GM12878 (cell line): ENCODE measurements around the gene NOS1AP. TPM values are rescaled to one million over a fixed set of nuclear protein-coding genes. Genes with fewer than 3 reads are reported as not detected.

ENCODE experiments used
- ATAC-seq: fragments of 200-7000 bp; cut with Tn5 transposase; 3 replicates; pipeline ENCODE4 v1.9.1; 2020; ENCODE audit warnings: mild to moderate bottlenecking, moderate library complexity
- BruUV-seq: library from RNA; stranded (reverse); fragments of 400-500 nt; replicated peaks from 2 replicates; lab custom pipeline; 2021; lab: Mats Ljungman, UMichigan
- CTCF ChIA-PET: fragments of 300-600 bp; sonication (Branson Sonifier 250); formaldehyde crosslinking; extraction: SDS; loops from one replicate; lab custom pipeline; 2021; ENCODE audit warnings: inconsistent platforms; lab: Yijun Ruan, JAX
- POLR2A ChIA-PET: fragments of 350-600 bp; formaldehyde crosslinking; extraction: SDS; loops from one replicate; lab custom pipeline; 2021; ENCODE audit warnings: inconsistent platforms; lab: Charles Lee
- RAD21 ChIA-PET: fragments of 300-600 bp; sonication (Branson Sonifier 250); formaldehyde crosslinking; loops from one replicate; lab custom pipeline; 2023; ENCODE audit warnings: antibody characterized with exemption; ENCODE audit not compliant: unreplicated experiment; lab: Charles Lee
- SMC1A ChIA-PET: fragments of 300-600 bp; sonication (Branson Sonifier 250); formaldehyde crosslinking; loops from one replicate; lab custom pipeline; 2023; ENCODE audit not compliant: unreplicated experiment, uncharacterized antibody; lab: Charles Lee
- DNase-seq: peaks from one replicate; pipeline ENCODE4 v3.0.0-alpha.2; 2011; ENCODE audit warnings: low read depth, low spot score
- FAIRE-seq: peaks from 3 replicates; lab custom pipeline; 2011; peaks lifted over from hg19 to GRCh38; lab: Jason Lieb, UNC
- H2AFZ ChIP-seq: 2 replicates; pipeline ENCODE4 v1.6.0; 2011; ENCODE audit warnings: low read depth, low read length, control low read depth; ENCODE audit not compliant: control insufficient read depth
- H3K27ac ChIP-seq: 2 replicates; pipeline ENCODE4 v1.5.1; 2011; ENCODE audit warnings: control low read depth; ENCODE audit not compliant: control insufficient read depth, insufficient read depth
- H3K27me3 ChIP-seq, 2 experiments: replicated peaks in 1 of 2; 2 replicates each; pipeline versions ENCODE4 v1.6.0 to v1.6.1; 2011; ENCODE audit warnings: low read length in 1 of 2; ENCODE audit not compliant: control insufficient read depth in 2 of 2, insufficient read depth in 2 of 2
- H3K36me3 ChIP-seq, 2 experiments: 2 replicates each; pipeline ENCODE4 v1.5.1; 2011; ENCODE audit warnings: low read length in 1 of 2; ENCODE audit not compliant: control insufficient read depth in 2 of 2, insufficient read depth in 2 of 2
- H3K4me1 ChIP-seq: 2 replicates; pipeline ENCODE4 v1.6.1; 2011; ENCODE audit warnings: mild to moderate bottlenecking, low read length, moderate library complexity, mixed read lengths; ENCODE audit not compliant: control insufficient read depth, insufficient read depth
- H3K4me2 ChIP-seq: 2 replicates; pipeline ENCODE4 v1.6.0; 2011; ENCODE audit warnings: control low read depth; ENCODE audit not compliant: control insufficient read depth, insufficient read depth
- H3K4me3 ChIP-seq: fragments of 200-600 bp; sonication (generic); 2 replicates; pipeline ENCODE4 v1.5.1; 2016
- H3K79me2 ChIP-seq: 2 replicates; pipeline ENCODE4 v1.6.0; 2011; ENCODE audit warnings: low read length; ENCODE audit not compliant: control insufficient read depth, insufficient read depth
- H3K9ac ChIP-seq: 2 replicates; pipeline ENCODE4 v1.8.0; 2011; ENCODE audit warnings: low read length, control low read depth, mixed read lengths; ENCODE audit not compliant: control insufficient read depth, insufficient read depth
- H3K9me3 ChIP-seq: replicated peaks from 3 replicates; pipeline ENCODE4 v1.5.1; 2011; ENCODE audit warnings: mild to moderate bottlenecking, low read length; ENCODE audit not compliant: control insufficient read depth, insufficient read depth
- H4K20me1 ChIP-seq: 2 replicates; pipeline ENCODE4 v1.6.0; 2011; ENCODE audit not compliant: control insufficient read depth, insufficient read depth
- BACH1 ChIP-seq: fragments of 450-650 bp; IDR thresholded peaks from 2 replicates; pipeline ENCODE4 v1.6.1; 2017; ENCODE audit warnings: mild to moderate bottlenecking, borderline replicate concordance
- RAD21 ChIP-seq: IDR thresholded peaks from 2 replicates; pipeline ENCODE4 v1.6.1; 2011; ENCODE audit warnings: mild to moderate bottlenecking, low read depth, low read length, moderate library complexity; ENCODE audit not compliant: insufficient read depth
- SMC3 ChIP-seq: IDR thresholded peaks from 2 replicates; pipeline ENCODE4 v1.6.1; 2011; ENCODE audit warnings: low read length, improper control_type of control experiment, borderline replicate concordance
- YY1 ChIP-seq: IDR thresholded peaks from 2 replicates; pipeline ENCODE4 v1.6.1; 2011; ENCODE audit warnings: low read depth, mild to moderate bottlenecking, low read length
- ZNF217 ChIP-seq: fragments of 450-650 bp; IDR thresholded peaks from 2 replicates; pipeline ENCODE4 v1.6.1; 2017; ENCODE audit warnings: antibody characterized with exemption, mild to moderate bottlenecking
- WGBS: methylation state at CpG from one replicate; pipeline ENCODE4 v1.1.6; 2016; ENCODE audit warnings: low lambda C conversion rate; ENCODE audit not compliant: insufficient replicate concordance, insufficient coverage; ENCODE audit errors: missing lambda C conversion rate; 5-methylcytosine and 5-hydroxymethylcytosine counted together
- in situ Hi-C: fragments of 300-500 bp; cut with MboI; formaldehyde crosslinking; loops from 9 replicates; pipeline ENCODE4 v1.14.3; 2018; ENCODE audit warnings: mixed read lengths
- intact Hi-C: fragments of 100-400 bp; cut with micrococcal nuclease; formaldehyde crosslinking; loops from one replicate; pipeline ENCODE4 v1.14.2; 2022; ENCODE audit not compliant: unreplicated experiment
- polyA plus RNA-seq, 11 experiments: library from polyadenylated mRNA; depleted of rRNA in 4 of 11; unstranded in 6 of 11; stranded (reverse) in 5 of 11; fragments of >200 nt; fragmentation: Nextera tagmentation in 4 of 11; fragmentation: Illumina TruSeq in 1 of 11; extraction: Ambion mirVana in 4 of 11; extraction: Trizol in 1 of 11; gene quantifications; 1 replicate in 1 of 11; 2 replicates in 10 of 11; pipeline versions ENCODE4 v1.2.1 to v1.2.3, GENCODE V29; 2011 to 2016; ENCODE audit warnings: inconsistent platforms in 2 of 11, missing spikeins in 2 of 11, low read depth in 1 of 11
- total RNA-seq, 4 experiments: library from RNA; depleted of rRNA in 3 of 4; stranded (reverse); fragments of >200 nt in 3 of 4; fragmentation: Illumina TruSeq in 1 of 4; extraction: Trizol in 1 of 4; gene quantifications; 2 replicates each; pipeline versions ENCODE4 v1.2.1 to v1.2.3, GENCODE V29; 2013 to 2021
- TF ChIP-seq, protein P1 (sequence below), 3 experiments: IDR thresholded peaks in 2 of 3; conservative IDR thresholded peaks in 1 of 3; 2 replicates each; pipeline ENCODE4 v1.5.1; 2011; ENCODE audit warnings: low read depth in 3 of 3, low read length in 3 of 3, mild to moderate bottlenecking in 3 of 3, control low read depth in 2 of 3, moderate library complexity in 2 of 3, inconsistent platforms in 1 of 3, mixed read lengths in 1 of 3; ENCODE audit not compliant: control insufficient read depth in 2 of 3, insufficient read depth in 1 of 3; ENCODE audit errors: extremely low read depth in 1 of 3

Gene NOS1AP
- total and polyA plus RNA-seq, 10 of the 15 experiments (the other 5 are each of a cell fraction or from before 2014, with no cell fraction given): 0.03 to 0.15 TPM; not detected in 8

DNA sequence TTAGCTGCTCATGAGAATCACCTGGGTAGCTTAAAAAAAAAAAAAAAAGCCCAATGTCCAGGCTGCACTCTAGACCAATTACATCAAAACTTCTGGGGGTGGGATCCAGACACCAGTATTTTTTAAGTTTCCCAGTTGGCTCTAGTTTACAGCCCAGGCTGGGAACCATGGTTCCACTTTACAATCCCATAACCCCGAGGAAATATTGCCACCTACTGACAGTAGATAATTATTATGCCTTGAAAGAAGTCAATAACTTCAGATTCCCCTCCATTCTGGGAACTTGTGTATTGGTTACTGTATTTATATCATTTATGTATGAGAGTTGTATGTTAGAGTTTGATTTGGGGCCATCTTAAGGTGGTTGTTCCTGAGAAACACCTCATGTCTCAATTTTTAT, 207.0 kb downstream of the NOS1AP start:
- no peak for FAIRE-seq
- SMC1A ChIA-PET: interaction anchor here (0.6 to 1.8 kb wide), 3 partner anchors 47 to 484 kb away, joined by 3 to 5 read pairs (median 4); no protein-coding TSS in a partner anchor
- BruUV-seq: no TSS peak

More for the DNA sequence above, 207.0 kb downstream of the NOS1AP start:
- no peaks in the 10 kb centered on the region for H3K79me2 ChIP-seq
- no peak for DNase-seq
- RAD21 ChIA-PET: interaction anchor here (0.7 to 1.0 kb wide), 2 partner anchors 484 to 547 kb away, joined by 3 to 7 read pairs; no protein-coding TSS in a partner anchor
- POLR2A ChIA-PET: interaction anchor here (0.6 kb wide), 1 partner anchor 615 kb away, joined by 3 read pairs; no protein-coding TSS in a partner anchor
- H3K27me3 ChIP-seq: peaks cover 0 to 2% of the 10 kb centered on the region in 2 experiments; a peak in 1 of 4 replicates
- no peaks in the 10 kb centered on the region for H3K36me3 ChIP-seq
- WGBS: 32% methylated on average over 1 of the region's 1 CpG
- H3K4me3 ChIP-seq: no peak overlapping the region
- CTCF ChIA-PET: interaction anchor here (0.6 to 2.9 kb wide), 10 partner anchors 11 to 483 kb away, joined by 3 to 12 read pairs (median 4); no protein-coding TSS in a partner anchor
- H3K9me3 ChIP-seq: no peaks in the 10 kb centered on the region
- no peaks in the 10 kb centered on the region for H3K4me1 ChIP-seq
- H3K4me2 ChIP-seq: no peak overlapping the region
- in situ Hi-C loops (loop anchor here (5.0 kb wide), 1 partner anchor 219 kb away; no protein-coding TSS in a partner anchor), intact Hi-C loops (loop anchor here (1.0 to 10.0 kb wide), 3 partner anchors 116 to 472 kb away; no protein-coding TSS in a partner anchor)
- H3K9ac ChIP-seq: no peak overlapping the region
- H3K27ac ChIP-seq: no peak overlapping the region
- TF ChIP-seq RAD21: peak; percentile 62
- TF ChIP-seq BACH1: no peak
- no peak for TF ChIP-seq YY1
- TF ChIP-seq, protein P1, sequence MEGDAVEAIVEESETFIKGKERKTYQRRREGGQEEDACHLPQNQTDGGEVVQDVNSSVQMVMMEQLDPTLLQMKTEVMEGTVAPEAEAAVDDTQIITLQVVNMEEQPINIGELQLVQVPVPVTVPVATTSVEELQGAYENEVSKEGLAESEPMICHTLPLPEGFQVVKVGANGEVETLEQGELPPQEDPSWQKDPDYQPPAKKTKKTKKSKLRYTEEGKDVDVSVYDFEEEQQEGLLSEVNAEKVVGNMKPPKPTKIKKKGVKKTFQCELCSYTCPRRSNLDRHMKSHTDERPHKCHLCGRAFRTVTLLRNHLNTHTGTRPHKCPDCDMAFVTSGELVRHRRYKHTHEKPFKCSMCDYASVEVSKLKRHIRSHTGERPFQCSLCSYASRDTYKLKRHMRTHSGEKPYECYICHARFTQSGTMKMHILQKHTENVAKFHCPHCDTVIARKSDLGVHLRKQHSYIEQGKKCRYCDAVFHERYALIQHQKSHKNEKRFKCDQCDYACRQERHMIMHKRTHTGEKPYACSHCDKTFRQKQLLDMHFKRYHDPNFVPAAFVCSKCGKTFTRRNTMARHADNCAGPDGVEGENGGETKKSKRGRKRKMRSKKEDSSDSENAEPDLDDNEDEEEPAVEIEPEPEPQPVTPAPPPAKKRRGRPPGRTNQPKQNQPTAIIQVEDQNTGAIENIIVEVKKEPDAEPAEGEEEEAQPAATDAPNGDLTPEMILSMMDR (IDR thresholded peaks at IDR 0.05 in 2 of 3, conservative IDR thresholded peaks at IDR 0.05 in 1 of 3; ENCODE audit: control insufficient read depth in 2 of 3, extremely low read depth in 1 of 3, insufficient read depth in 1 of 3, low read depth in 3 of 3, low read length in 3 of 3): peak in 2 of 3 experiments; percentile 32 to 53; a peak in 4 of 6 replicates
- TF ChIP-seq ZNF217: no peak
- TF ChIP-seq SMC3: peak; percentile 61
- no peak overlapping the region for H2AFZ ChIP-seq
- H4K20me1 ChIP-seq: no peaks in the 10 kb centered on the region
- ATAC-seq: peak; percentile 61; the same call in 2 of the 3 replicates
